ENCODE data around the gene IFNL4. TPM values are rescaled to one million over a fixed set of nuclear protein-coding genes. Genes with fewer than 3 reads are reported as not detected.

Gene IFNL4
- total and polyA plus RNA-seq, 2 of the 13 experiments (the other 11 are each of a cell fraction or from before 2014, with no cell fraction given) = not detected

DNA sequence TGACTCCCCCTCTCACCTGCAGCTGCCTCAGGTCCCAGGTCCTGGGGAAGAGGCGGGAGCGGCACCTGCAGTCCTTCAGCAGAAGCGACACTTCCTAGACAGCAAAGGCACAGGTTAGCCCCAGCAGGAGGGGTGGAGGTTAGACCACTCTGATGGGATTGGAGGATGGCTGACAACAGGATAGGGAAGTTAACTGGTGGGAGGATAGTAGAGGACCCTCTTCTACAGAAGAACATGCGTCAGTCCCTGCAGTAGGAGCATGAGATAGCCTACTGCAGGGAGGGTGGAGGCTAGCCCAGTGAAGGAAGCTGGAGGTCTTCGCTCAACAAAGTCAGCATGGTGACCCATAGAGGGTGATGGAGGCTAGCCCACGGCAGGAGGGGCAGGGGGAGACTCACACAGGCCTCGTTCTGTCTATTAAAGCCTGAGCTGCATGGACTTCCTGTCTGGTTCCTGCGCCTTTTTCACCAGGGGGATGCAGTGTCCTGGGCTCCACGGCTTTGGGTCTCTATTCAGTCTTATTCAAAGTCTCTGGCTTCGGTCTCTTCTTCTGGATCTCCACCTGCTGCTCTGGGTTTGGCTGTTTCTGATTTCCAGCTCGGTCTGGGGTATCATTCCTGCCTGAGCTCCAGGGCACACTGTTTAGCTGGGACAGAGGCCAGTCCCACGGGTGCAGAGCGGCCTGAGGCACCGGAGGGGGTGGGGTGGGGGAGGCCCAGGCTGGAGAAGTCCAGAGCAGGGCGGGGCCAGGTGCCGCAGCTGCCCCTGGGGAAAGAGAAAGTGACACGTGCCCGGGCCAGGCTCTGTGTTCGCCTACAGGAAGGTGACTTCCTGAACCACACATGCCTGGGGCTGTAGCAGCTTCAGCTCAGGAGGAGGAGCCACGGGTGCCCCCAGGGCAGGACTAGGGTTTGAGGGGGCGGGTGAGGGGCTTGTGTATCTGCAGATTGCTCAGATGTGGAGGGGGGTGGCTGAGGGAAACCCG is 11.2 kb downstream of the IFNL4 start (continued):
- TF ChIP-seq TCF12 (IDR thresholded peaks at IDR 0.05) (no peak), TCF12 (CRISPR knock-in tag; IDR thresholded peaks at IDR 0.05) (no peak), HOXA7 (CRISPR knock-in tag; IDR thresholded peaks at IDR 0.05) (no peak), ZFP1 (CRISPR knock-in tag; IDR thresholded peaks at IDR 0.05) (no peak), ZNF616 (CRISPR knock-in tag; IDR thresholded peaks at IDR 0.05; ENCODE audit: low read depth) (no peak), SAP130 (CRISPR knock-in tag; IDR thresholded peaks at IDR 0.05; ENCODE audit: low read depth) (peak; percentile 41; the same call in 1 of the 2 replicates), IRF2 (CRISPR knock-in tag; IDR thresholded peaks at IDR 0.05) (no peak), GFI1 (CRISPR knock-in tag; IDR thresholded peaks at IDR 0.05; ENCODE audit: borderline replicate concordance) (no peak), RBM39 (IDR thresholded peaks at IDR 0.05; ENCODE audit: low read depth, low read length, poor library complexity, severe bottlenecking) (no peak), SP140L (CRISPR knock-in tag; IDR thresholded peaks at IDR 0.05; ENCODE audit: borderline replicate concordance) (no peak), ZNF75D (CRISPR knock-in tag; IDR thresholded peaks at IDR 0.05; ENCODE audit: borderline replicate concordance) (no peak), ZNF205 (CRISPR knock-in tag; IDR thresholded peaks at IDR 0.05) (no peak), RAD51 (IDR thresholded peaks at IDR 0.05; ENCODE audit: borderline replicate concordance) (no peak), ZSCAN9 (CRISPR knock-in tag; IDR thresholded peaks at IDR 0.05; ENCODE audit: borderline replicate concordance) (no peak)
- TF ChIP-seq, protein P1, sequence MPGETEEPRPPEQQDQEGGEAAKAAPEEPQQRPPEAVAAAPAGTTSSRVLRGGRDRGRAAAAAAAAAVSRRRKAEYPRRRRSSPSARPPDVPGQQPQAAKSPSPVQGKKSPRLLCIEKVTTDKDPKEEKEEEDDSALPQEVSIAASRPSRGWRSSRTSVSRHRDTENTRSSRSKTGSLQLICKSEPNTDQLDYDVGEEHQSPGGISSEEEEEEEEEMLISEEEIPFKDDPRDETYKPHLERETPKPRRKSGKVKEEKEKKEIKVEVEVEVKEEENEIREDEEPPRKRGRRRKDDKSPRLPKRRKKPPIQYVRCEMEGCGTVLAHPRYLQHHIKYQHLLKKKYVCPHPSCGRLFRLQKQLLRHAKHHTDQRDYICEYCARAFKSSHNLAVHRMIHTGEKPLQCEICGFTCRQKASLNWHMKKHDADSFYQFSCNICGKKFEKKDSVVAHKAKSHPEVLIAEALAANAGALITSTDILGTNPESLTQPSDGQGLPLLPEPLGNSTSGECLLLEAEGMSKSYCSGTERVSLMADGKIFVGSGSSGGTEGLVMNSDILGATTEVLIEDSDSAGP (CRISPR knock-in tag; IDR thresholded peaks at IDR 0.05; ENCODE audit: borderline replicate concordance) = no peak
- TF ChIP-seq, protein P2, sequence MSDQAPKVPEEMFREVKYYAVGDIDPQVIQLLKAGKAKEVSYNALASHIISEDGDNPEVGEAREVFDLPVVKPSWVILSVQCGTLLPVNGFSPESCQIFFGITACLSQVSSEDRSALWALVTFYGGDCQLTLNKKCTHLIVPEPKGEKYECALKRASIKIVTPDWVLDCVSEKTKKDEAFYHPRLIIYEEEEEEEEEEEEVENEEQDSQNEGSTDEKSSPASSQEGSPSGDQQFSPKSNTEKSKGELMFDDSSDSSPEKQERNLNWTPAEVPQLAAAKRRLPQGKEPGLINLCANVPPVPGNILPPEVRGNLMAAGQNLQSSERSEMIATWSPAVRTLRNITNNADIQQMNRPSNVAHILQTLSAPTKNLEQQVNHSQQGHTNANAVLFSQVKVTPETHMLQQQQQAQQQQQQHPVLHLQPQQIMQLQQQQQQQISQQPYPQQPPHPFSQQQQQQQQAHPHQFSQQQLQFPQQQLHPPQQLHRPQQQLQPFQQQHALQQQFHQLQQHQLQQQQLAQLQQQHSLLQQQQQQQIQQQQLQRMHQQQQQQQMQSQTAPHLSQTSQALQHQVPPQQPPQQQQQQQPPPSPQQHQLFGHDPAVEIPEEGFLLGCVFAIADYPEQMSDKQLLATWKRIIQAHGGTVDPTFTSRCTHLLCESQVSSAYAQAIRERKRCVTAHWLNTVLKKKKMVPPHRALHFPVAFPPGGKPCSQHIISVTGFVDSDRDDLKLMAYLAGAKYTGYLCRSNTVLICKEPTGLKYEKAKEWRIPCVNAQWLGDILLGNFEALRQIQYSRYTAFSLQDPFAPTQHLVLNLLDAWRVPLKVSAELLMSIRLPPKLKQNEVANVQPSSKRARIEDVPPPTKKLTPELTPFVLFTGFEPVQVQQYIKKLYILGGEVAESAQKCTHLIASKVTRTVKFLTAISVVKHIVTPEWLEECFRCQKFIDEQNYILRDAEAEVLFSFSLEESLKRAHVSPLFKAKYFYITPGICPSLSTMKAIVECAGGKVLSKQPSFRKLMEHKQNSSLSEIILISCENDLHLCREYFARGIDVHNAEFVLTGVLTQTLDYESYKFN (CRISPR knock-in tag; conservative IDR thresholded peaks at IDR 0.05) = no peak
- TF ChIP-seq, protein P3, sequence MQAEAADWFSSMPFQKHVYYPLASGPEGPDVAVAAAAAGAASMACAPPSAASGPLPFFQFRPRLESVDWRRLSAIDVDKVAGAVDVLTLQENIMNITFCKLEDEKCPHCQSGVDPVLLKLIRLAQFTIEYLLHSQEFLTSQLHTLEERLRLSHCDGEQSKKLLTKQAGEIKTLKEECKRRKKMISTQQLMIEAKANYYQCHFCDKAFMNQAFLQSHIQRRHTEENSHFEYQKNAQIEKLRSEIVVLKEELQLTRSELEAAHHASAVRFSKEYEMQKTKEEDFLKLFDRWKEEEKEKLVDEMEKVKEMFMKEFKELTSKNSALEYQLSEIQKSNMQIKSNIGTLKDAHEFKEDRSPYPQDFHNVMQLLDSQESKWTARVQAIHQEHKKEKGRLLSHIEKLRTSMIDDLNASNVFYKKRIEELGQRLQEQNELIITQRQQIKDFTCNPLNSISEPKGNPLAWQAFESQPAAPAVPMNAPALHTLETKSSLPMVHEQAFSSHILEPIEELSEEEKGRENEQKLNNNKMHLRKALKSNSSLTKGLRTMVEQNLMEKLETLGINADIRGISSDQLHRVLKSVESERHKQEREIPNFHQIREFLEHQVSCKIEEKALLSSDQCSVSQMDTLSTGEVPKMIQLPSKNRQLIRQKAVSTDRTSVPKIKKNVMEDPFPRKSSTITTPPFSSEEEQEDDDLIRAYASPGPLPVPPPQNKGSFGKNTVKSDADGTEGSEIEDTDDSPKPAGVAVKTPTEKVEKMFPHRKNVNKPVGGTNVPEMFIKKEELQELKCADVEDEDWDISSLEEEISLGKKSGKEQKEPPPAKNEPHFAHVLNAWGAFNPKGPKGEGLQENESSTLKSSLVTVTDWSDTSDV (CRISPR knock-in tag; IDR thresholded peaks at IDR 0.05) = no peak
- TF ChIP-seq, protein P4, sequence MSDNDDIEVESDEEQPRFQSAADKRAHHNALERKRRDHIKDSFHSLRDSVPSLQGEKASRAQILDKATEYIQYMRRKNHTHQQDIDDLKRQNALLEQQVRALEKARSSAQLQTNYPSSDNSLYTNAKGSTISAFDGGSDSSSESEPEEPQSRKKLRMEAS (IDR thresholded peaks at IDR 0.05) = peak; percentile 55; the same call in 1 of the 2 replicates
- TF ChIP-seq, protein P5, sequence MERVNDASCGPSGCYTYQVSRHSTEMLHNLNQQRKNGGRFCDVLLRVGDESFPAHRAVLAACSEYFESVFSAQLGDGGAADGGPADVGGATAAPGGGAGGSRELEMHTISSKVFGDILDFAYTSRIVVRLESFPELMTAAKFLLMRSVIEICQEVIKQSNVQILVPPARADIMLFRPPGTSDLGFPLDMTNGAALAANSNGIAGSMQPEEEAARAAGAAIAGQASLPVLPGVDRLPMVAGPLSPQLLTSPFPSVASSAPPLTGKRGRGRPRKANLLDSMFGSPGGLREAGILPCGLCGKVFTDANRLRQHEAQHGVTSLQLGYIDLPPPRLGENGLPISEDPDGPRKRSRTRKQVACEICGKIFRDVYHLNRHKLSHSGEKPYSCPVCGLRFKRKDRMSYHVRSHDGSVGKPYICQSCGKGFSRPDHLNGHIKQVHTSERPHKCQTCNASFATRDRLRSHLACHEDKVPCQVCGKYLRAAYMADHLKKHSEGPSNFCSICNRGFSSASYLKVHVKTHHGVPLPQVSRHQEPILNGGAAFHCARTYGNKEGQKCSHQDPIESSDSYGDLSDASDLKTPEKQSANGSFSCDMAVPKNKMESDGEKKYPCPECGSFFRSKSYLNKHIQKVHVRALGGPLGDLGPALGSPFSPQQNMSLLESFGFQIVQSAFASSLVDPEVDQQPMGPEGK (CRISPR knock-in tag; IDR thresholded peaks at IDR 0.05) = peak; percentile 68; the same call in 1 of the 2 replicates

All from HepG2 (cell line).